NCI-H524 (cell line): Measurements from ENCODE around the gene CTBP2.
"Not testable (repeated sequence)": the region's sequence is repeated elsewhere in the genome, so short reads cannot be mapped to it uniquely, and the experiment has no call there.

Source experiments
- DNase-seq, 2 experiments: peaks; one replicate each; lab custom pipeline; 2025; lab: John Stamatoyannopoulos, UW

Gene CTBP2

DNA sequence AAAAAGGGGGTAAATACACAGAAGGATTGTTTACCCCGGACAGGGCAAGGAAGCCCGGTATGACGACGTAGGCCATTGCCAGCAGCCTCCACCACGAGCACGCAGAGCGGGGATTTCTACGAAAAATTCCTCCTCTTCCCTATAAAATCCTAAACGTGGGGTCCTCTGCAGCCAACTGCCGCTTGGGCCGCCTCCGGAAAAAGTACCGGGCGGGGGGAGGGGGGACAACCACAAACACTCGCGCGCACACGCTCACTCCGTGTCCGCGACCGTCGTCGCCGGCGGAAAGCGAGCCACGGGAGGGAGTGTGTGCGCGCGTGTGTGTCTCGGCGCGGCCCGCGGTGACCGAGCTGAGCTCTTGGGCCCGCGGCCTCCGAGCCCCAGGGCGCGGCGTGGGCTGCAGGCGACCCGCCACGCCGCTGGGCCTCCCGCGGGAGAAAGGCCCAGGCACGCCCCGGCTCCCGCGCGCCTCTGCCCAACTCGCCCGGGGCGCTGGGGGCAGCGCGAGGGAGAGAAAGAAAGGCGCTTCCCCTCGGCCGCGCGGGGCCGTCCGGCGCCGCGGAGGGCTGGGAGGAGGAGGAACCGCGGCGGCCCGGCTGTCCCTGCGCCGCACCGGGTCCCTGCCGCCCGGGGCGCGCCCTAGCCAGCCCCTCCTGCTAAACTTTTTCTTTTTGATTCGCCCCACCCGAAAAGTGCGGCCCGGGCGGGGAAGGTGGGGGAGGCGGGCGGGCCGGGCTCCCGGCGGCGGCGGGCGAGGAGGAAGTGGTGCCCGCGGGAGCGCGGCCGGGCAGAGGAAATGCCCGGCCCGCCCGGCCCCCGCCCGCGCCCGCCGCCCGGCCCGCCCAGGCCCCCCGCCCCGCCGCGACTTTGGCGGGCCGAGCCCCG is 1.5 kb downstream of the CTBP2 start:
- DNase-seq, result peak in 1 of 2 experiments; percentile 3

DNA sequence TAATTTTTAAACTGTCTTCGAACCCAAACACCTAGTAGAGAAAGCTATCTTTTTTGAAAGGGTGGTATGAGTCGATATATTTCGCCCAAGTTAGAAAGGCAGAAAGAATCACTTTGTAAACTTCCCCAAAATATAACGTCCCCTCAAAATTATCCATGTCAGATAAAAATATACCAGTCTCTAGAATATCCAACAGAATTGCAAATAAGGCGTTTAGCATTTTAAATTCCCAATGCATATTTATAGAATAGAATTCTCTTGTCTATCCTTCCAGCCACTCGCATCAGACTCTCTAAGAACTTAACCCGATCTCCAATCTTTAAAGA is 2.1 kb downstream of the CTBP2 start:
- DNase-seq, result no peak

DNA sequence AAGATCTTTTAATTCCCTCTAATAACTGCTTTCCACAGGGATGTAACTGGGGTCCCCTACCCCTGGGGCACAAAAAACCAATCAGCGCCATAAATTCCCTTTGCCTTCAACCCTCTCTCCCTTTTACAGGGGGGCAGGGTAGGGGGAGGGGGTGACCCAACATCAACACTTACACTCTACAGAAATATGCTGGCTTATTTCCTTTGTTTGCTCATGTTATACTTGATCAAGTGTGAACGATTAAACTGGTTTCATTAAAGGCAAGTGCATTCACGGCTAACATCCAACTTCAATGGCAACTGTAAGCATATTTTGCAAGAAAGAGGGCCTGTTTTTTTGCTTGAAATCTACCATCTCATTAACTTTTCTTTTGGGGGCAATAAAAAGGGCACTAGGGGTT is 2.9 kb downstream of the CTBP2 start:
- no peak for DNase-seq

DNA sequence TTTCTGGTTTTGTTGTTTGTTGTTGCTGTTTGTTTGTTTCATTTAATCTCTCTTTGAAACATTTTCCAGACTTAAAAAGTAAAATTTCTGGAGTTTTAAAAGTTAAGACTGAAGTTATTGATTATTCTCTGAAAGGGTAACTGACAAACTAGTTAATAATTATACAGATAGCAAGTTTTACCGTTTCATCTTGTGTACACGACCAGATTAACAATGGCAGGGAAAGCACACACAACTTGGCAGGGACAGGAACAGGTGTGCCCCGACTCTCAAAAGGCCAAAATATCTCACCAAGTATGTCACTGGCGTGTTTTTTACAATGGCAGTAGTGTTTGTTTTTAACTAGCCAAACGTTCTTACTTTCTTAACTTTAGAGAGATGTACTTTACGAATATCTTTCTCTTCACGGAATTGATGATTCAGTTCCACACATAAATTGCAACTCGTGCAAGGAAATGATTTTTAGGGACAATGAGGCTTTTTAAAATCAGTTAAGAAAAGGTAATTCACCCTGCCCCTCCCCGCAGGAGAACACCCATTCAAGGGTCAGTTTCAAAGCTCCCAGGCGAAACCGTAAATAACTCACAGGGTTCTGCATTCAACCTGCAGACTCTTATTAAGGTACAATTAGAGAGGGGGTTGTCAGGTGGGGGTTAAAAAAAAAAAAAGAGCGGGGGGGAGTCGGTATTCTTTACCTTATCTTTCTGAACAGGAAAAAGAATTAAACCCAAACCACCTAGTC is 3.5 kb downstream of the CTBP2 start:
- no peak for DNase-seq

DNA sequence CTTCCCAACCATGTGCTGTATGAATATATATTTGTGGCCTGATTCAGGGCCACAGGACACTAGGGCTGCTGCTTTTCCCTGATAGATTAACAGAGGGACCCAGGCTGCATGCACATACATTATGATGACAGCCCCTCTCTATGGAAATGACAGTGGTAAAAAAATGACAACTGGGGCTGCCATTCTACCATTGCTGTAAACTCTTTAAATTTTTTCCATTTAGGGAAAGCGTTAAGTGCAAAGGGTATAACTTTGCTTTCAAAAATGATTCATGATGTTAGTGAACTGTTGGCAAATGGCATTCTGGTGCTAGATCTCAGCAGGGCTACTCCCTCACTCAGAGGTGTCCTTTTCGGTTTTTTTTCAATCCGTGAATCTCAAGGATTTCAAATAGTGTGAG is 4.2 kb downstream of the CTBP2 start:
- no peak for DNase-seq

DNA sequence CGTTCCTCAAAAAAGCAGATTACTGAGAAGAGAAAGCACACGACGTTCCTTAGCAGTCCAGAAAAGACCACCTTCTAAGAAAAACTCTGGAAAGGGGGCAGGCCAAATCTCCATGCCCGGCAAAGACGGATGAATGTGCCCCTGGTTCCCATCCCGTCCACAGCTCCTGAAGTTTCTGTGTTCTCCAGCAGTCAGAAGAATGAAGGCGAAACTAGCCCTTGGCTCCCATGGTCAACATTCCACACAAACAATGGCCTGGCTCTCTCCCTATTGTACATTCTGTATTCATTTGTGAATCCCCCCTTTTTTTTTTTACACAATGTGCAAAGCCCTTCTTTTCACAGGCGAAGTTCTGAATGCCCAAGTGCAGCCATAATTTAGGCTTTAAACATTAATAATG is 5.3 kb downstream of the CTBP2 start:
- no peak for DNase-seq

DNA sequence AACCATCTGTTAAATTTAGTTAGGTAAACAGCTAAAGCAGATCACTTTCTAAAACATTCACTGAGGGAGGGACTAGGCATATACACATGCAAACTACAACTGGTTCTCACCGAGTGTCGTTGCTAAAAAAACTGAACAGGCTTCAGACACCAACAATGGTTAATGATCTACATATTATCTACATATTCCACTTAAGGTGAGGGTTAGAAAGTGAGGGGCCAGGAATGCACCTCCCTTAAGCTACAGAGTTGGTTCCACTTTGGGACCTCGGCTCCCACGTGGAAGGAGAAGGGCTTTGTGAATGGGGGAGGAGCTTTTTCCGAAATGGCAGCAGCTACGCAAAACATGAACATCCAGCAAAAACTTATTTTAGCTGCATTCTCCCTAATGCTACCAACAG is 5.8 kb downstream of the CTBP2 start:
- DNase-seq, result no peak

DNA sequence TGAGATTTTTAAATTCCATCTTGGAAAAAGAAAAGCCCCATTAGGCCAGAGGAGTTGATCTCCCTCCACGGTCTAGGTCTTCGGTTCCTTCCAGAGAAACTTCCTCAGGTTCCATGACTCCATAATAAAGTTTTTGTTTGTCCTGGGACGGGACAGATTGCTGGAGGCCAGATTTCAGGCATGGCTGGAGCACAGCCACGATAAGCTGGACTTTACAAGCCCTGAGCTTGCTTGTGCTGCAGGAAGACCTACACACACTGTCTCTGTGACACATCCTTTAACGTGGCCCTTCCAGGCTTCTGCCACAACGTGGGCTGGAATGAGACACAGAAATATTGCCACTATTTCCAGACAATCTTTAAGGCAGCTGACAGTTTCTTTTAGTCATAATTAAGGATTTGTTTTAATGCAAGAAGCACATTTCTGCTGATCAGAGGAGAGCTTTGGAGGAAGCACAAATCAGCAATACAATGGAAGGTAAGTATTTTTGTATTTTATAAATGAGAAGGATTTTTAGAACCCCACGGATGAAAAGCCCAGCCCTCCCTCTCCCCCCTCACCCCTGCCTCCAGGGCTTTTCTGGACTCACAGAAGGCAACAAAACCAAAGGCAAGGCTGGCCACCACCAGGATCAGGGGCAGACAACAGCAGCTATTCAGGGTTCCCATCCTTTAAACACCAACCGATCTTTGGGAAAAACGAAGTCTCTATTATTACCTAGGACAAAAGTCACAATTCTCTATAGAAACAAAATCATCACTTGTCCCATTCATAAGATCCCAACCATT is 6.5 kb downstream of the CTBP2 start:
- no peak for DNase-seq

DNA sequence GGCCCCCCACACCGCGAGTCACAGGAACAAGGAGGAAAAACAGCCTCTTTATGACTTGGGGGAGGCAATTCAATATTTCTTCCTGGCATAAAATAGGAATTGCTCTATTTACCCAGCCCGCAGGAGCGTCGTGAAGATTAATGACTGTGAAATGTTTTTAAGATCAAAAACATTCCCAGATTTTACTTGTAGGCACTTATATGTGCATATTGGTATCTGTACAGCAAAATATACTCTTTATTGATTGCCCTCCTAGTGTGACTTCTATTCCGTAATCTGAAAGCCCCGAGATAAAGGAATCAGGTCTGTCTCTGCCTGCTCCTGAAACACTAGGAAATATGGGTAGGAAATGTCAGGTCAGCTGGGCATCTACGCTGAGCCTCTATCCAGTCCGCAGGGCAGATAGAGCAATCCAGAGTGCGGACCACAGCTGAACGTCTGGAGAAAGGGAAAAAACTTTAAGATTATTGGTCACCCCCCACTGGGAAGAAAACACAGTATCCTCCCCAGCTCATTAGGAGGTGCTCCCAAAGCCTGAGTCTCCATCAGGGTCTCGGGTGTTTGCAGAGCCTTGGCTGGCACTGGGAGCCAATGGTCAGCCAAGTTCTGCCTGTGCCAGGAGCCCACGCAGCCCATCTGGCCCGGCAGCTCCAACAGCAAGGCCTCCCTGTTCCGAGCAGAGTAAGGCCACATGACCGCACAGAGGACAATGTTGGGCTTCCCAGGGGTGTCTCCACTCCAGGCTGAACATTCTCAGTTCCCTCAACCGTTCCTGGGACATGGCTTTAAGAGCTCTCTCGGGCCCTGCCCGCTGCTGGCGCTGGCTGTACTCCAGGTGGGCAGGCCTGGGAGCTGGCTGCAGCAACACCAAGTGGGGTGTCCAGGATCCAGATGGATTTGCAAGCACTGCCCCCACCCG is 7.7 kb downstream of the CTBP2 start:
- DNase-seq, result no peak

DNA sequence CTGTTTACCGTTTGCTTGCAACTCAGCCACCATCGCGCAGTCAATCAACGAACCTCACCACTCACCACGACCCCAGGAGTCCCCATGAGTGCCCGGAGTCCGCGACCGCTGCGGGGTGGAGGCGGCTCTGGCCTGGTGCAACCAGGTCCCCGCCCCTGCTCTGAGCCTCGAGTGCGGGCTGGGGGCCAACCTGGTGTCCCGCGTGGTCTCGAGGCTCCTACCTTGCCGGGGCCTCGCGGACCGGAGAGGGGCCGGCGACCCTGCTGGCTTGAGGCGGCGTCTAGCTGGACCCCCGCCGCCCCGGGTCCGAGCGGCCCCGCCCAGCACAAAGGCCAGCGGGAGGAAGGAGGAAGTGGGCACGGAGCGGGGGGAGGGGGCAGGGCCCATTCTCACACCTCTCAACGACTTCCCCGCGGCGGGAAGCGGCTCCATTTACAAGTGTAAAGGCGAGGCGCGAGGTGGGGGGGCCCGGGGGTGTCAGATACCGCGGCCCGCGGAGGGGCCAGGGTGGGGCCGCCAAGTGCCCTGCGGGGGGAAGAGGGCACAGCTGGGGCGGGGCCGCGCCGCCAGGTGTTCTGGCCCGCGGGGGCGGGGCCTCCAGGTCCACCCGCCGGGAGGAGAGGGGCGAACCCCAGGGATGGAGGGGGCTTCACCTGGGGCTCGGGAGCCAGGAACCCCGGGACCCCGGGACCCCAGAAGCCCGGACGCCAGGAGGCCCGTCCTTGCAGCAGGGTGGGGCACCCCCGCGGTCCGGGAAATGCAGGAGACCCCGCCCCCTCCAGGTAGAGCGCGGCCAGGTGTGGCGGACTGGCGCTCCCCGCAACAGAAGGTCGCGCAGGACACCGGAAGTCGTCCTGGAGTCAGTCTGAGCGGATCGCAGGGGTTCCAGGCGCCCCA is 8.6 kb downstream of the CTBP2 start:
- no peak for DNase-seq

DNA sequence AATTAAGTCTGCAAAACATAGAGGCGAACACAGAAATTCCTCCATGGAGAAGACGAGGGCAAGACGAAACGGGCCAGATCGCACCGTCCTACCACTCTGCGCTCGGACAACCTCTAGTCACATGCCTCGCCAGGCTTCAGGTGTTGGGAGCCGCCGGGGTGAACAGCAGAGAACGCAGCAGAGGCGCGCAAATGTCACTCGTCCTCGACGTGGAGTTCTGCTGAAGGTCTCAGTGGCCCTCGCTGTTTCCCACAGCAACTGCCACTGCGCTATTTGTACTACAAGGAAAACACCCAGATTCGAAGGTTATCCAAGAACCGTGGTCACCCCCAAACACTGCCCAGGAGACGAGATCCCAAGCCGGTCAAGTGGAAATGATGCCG is 9.2 kb downstream of the CTBP2 start:
- DNase-seq, result no peak

DNA sequence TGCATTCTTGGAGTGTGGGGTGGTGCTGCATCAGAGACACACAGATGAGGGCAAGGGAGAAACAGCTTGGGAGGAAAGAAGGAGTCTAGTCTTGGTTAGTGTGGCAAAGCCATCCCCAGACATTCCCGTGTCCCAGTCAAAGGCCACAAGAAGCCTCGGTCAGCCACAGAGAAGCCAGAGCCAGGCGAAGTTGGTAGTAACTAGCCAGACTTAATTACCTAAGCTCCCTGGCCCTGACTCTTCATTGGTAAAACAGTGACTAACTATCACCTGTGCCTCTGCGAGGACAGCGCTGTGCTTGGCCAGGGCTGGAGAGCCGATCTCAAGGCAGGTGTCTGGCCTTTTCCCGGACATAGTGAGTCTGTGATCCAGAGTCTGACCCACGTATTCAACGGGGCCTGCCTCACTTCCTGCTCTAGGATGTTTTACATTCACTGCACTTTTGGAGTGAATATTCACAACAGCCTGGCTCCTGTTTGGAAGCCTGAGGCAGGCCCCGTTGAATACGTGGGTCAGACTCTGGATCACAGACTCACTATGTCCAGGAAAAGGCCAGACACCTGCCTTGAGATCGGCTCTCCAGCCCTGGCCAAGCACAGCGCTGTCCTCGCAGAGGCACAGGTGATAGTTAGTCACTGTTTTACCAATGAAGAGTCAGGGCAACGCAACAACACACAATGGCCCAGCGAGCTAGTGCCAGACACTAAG is 9.8 kb downstream of the CTBP2 start:
- DNase-seq, result not testable (repeated sequence)

DNA sequence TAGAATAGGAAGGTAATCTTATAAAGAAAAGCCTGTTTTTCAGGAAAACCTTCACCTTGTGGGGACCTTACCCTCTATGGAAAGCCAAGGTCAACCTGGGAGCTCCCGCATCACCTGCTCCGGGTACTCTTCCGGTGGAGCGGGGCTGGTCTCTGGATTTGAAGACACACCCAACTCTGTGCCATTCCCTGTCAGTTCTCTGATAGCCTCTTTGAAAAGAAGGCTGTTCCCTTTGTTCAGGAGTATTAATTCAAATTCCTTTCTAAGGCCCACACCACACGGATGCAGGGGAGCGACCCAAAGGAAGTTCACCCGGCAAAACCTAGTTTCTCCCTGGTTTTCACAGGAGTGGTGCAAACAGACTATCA is 10.7 kb downstream of the CTBP2 start:
- DNase-seq, result no peak

DNA sequence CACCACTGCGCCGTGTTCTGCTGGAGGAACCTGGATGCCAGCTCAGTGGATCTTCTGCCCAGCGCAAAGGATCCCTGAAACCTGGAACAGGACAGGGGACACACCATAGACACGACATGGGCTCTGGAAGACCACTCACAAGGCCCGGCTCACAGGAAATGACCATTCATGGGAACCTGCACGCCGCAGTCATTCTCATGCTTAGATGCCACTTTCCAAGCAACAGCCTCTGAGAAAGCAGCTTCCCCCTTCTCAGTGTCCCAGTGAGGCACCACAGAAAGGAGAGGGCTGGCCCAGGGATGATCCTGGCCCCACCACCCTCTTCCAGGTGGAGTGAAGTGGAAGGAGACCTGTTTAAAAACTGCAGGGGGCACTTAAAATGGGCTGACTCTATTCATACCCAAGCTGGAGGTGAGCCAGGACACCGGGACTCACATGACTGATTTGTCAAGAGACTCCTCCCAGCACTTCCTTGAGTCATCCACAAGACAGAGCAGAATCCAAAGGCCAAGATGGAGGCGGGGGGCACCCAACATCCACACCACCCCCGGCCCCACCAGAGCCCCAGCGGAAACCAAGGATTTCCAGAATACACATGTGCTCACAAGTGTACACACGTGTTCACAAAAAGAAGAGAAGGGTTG is 11.2 kb downstream of the CTBP2 start:
- DNase-seq, result no peak

DNA sequence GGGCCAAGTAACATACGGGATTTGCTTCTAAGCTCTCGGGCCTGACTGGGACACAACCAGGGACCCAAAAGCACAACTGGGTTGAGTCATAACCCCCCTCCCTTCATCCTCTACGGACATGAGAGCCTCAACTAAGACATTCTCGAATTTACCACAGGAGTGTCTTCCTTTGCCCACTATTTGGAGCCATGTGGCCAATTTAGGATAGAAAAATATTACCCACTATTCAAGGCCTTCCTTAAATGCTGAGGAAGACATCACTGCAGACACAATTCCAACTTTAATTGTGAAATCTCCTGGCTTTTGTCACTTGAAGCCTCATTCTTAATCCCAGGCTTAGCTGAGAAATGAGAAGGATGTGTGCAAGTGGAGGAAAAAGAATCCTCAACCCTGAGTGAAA is 11.8 kb downstream of the CTBP2 start:
- no peak for DNase-seq

DNA sequence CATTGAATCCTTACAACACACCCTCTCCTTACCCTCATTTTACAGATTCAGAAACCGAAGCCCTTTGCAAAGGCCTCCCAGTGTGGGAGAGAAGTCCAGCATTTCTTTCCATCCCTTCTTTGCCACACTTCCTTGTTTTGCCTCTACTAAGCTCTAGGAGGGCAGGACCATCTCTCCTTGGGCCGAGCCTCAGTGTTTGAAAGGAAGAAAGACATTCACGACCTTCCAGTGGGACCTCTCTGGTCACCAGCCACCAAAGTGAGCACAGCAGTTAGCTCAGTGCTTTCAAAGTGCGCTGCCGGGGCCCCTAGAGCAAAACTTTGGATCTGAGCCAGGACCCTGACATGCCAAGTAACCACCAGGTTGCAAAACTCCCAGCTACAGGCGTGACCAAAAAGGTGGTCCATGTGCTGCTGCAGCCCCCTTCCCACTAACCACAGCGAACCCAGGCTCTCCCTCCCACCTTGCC is 12.4 kb downstream of the CTBP2 start:
- no peak for DNase-seq

DNA sequence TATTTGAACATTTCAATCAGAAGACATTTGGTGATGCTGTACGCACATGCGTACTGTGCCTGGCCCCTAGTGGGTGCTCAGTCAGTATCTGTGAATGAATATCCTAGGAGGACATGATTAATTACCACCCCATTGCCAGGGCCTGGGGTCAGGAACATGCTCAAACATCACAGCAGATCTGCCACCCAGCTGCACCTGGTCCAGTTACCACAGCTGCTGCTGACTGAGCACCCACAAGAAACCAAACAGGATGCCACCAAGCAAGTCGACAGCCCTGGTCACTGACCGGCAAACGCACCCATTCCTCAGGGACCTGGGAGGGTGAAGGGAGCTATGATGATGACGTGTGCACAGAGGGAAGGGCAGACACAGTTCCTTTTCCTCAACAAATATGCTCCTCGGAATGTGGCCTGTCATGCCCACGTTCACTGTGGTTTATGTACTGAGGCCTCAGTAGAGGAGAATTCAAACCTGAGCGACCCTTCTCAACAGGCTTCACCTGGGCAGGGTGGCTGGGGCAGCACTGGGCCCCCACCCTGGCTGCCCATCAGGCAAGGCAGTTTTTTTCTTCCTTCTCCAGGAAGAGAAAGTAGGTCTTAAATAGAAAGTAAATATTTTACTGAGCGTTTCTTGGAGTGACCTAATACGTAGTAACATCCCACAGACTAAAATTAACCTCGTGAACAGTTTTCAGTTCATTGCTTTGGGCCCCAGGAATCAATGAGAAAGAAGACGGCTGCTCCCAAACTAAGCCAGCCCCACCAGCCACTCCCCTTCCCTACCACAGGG is 13.4 kb downstream of the CTBP2 start:
- DNase-seq, result no peak

DNA sequence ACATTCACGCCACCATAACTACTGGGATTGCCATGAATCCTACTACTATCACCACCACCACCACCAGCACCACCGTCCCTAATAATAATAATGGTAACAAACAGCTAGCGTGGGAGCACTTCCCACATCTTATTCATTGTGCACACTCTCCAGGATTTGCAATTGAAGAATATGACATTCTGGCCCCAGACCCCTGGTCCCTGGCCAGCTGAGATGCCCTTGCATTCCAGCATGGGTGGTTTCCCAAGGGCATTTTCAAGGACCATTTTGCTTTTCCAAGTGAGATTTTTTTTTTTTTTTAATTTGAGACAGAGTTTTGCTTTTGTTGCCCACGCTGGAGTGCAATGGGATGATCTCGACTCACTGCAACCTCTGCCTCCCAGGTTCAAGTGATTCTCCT is 14.7 kb downstream of the CTBP2 start:
- DNase-seq, result no peak
